K562 (cell line): ENCODE data around the gene NUP205. TPM values are rescaled to one million over a fixed set of nuclear protein-coding genes. Genes with fewer than 3 reads are reported as not detected.

Experiments
- ATAC-seq: fragments of 200-7000 bp; cut with Tn5 transposase; 3 replicates; pipeline ENCODE4 v1.9.1; 2020; ENCODE audit warnings: moderate library complexity
- BruUV-seq: library from RNA; stranded (reverse); fragments of 400-500 nt; replicated peaks from 2 replicates; lab custom pipeline; 2021; lab: Mats Ljungman, UMichigan
- CTCF ChIA-PET: fragments of 300-600 bp; formaldehyde crosslinking; extraction: SDS; loops from one replicate; lab custom pipeline; 2021; ENCODE audit warnings: low intra/inter-chr PET ratio; lab: Yijun Ruan, JAX
- POLR2A ChIA-PET: fragments of 300-600, 350-650 bp; sonication (Branson Sonifier 250); formaldehyde crosslinking; extraction: SDS; loops from one replicate; lab custom pipeline; 2021; ENCODE audit warnings: antibody characterized with exemption, inconsistent platforms; lab: Yijun Ruan, JAX
- DNase-seq, 4 experiments: peaks; one replicate each; pipeline versions ENCODE4 v3.0.0 to v3.0.0-alpha.2; 2011 to 2018; ENCODE audit warnings: low spot score in 3 of 4, mixed read lengths in 3 of 4; ENCODE audit errors: extremely low read depth in 1 of 4
- FAIRE-seq: peaks from 2 replicates; lab custom pipeline; 2011; peaks lifted over from hg19 to GRCh38; lab: Jason Lieb, UNC
- H2AFZ ChIP-seq: 2 replicates; pipeline ENCODE4 v1.6.0; 2011; ENCODE audit warnings: low read depth, low read length, control low read depth, inconsistent platforms
- H3K27ac ChIP-seq: fragments of 200-600 bp; 3 replicates; pipeline ENCODE4 v1.8.0; 2011; ENCODE audit warnings: low read depth, mild to moderate bottlenecking, control low read depth, inconsistent platforms, low read length, moderate library complexity, mixed read lengths; ENCODE audit errors: extremely low read depth
- H3K27me3 ChIP-seq, 2 experiments: fragments of 300-600 bp in 1 of 2; 2 replicates in 1 of 2; 3 replicates in 1 of 2; pipeline versions ENCODE4 v1.6.0 to v1.8.0; 2011; ENCODE audit warnings: inconsistent platforms in 2 of 2, low read length in 2 of 2, mild to moderate bottlenecking in 1 of 2, mixed read lengths in 1 of 2, moderate library complexity in 1 of 2; ENCODE audit not compliant: control insufficient read depth in 2 of 2, insufficient read depth in 2 of 2
- H3K36me3 ChIP-seq: fragments of 300-600 bp; 3 replicates; pipeline ENCODE4 v1.8.0; 2011; ENCODE audit warnings: mild to moderate bottlenecking, low read length, inconsistent platforms; ENCODE audit not compliant: control insufficient read depth, insufficient read depth
- H3K4me1 ChIP-seq, 2 experiments: fragments of 200-600 bp in 1 of 2; replicated peaks in 1 of 2; 2 replicates in 1 of 2; 3 replicates in 1 of 2; pipeline versions ENCODE4 v1.5.1 to v1.8.0; 2011; ENCODE audit warnings: inconsistent platforms in 2 of 2, low read length in 2 of 2, mild to moderate bottlenecking in 1 of 2, mixed read lengths in 1 of 2, moderate library complexity in 1 of 2; ENCODE audit not compliant: control insufficient read depth in 2 of 2, insufficient read depth in 2 of 2
- H3K4me2 ChIP-seq: 2 replicates; pipeline ENCODE4 v1.6.1; 2011; ENCODE audit warnings: low read length, control low read depth, inconsistent platforms, mixed read lengths; ENCODE audit not compliant: insufficient read depth
- H3K4me3 ChIP-seq: fragments of 200-600 bp; sonication (generic), shearing (Covaris generic); 2 replicates; pipeline ENCODE4 v1.5.1; 2016; ENCODE audit warnings: control low read depth, inconsistent platforms
- H3K79me2 ChIP-seq: fragments of 200-600 bp; 3 replicates; pipeline ENCODE4 v1.8.0; 2011; ENCODE audit warnings: low read length, inconsistent platforms; ENCODE audit not compliant: control insufficient read depth, insufficient read depth
- H3K9ac ChIP-seq, 2 experiments: 2 replicates each; pipeline versions ENCODE4 v1.6.0 to v1.6.1; 2011; ENCODE audit warnings: low read depth in 2 of 2, low read length in 2 of 2, control low read depth in 1 of 2, inconsistent platforms in 1 of 2, mild to moderate bottlenecking in 1 of 2, mixed read lengths in 1 of 2; ENCODE audit not compliant: insufficient read depth in 1 of 2
- H3K9me1 ChIP-seq: one replicate; pipeline ENCODE4 v1.6.0; 2011; ENCODE audit warnings: inconsistent platforms, mild to moderate bottlenecking, low read length, moderate library complexity; ENCODE audit not compliant: control insufficient read depth, insufficient read depth
- H3K9me3 ChIP-seq: replicated peaks from 2 replicates; pipeline ENCODE4 v1.5.1; 2011; ENCODE audit warnings: low read depth, low read length, inconsistent platforms; ENCODE audit not compliant: control insufficient read depth, insufficient read depth
- H4K20me1 ChIP-seq: replicated peaks from 2 replicates; pipeline ENCODE4 v1.6.1; 2011; ENCODE audit warnings: low read length, inconsistent platforms, mixed read lengths; ENCODE audit not compliant: control insufficient read depth, insufficient read depth
- ESRRB ChIP-seq: fragments of 250-450 bp; sonication (Bioruptor Pico); IDR thresholded peaks from 2 replicates; pipeline ENCODE4 v1.5.0; 2020; ENCODE audit warnings: mild to moderate bottlenecking, moderate library complexity, borderline replicate concordance
- GTF2F1 ChIP-seq: IDR thresholded peaks from 2 replicates; pipeline ENCODE4 v1.6.1; 2011; ENCODE audit warnings: low read depth, low read length, improper control_type of control experiment
- SMARCA5 ChIP-seq: fragments of 450-650 bp; IDR thresholded peaks from 2 replicates; pipeline ENCODE4 v1.6.1; 2016
- THRAP3 ChIP-seq: fragments of 450-650 bp; IDR thresholded peaks from 2 replicates; pipeline ENCODE4 v1.6.1; 2016; ENCODE audit warnings: mild to moderate bottlenecking, inconsistent platforms, borderline replicate concordance
- TRIM24 ChIP-seq, 2 experiments: fragments of 450-650 bp; IDR thresholded peaks; 2 replicates each; pipeline ENCODE4 v1.6.1; 2016
- XRCC4 ChIP-seq: IDR thresholded peaks from one replicate; pipeline ENCODE4 v1.6.1; 2011; ENCODE audit not compliant: insufficient read depth, insufficient read length; ENCODE audit errors: extremely low read depth
- ZFX ChIP-seq: sonication (generic); formaldehyde crosslinking; IDR thresholded peaks from 2 replicates; pipeline ENCODE4 v1.8.0; 2022; ENCODE audit warnings: mild to moderate bottlenecking, missing genetic modification reagents, moderate library complexity
- in situ Hi-C: fragments of 300-500 bp; cut with MboI; formaldehyde crosslinking; loops from 4 replicates; pipeline ENCODE4 v1.15.0; 2018; ENCODE audit warnings: inconsistent platforms, mixed read lengths
- intact Hi-C: fragments of 100-400 bp; cut with micrococcal nuclease; formaldehyde crosslinking; loops from 2 replicates; pipeline ENCODE4 v1.14.2; 2022
- polyA plus RNA-seq, 8 experiments: library from polyadenylated mRNA; depleted of rRNA in 4 of 8; stranded (reverse) in 5 of 8; unstranded in 3 of 8; fragments of >200 nt; fragmentation: Nextera tagmentation in 2 of 8; fragmentation: Illumina TruSeq in 1 of 8; extraction: Ambion mirVana in 2 of 8; extraction: Trizol in 1 of 8; gene quantifications; 2 replicates each; pipeline versions ENCODE4 v1.2.1 to v1.2.3, GENCODE V29; 2011 to 2014; ENCODE audit warnings: inconsistent platforms in 1 of 8, missing spikeins in 1 of 8
- total RNA-seq, 7 experiments: library from RNA; depleted of rRNA in 6 of 7; stranded (reverse); fragments of >200 nt in 6 of 7; fragmentation: Illumina TruSeq in 2 of 7; extraction: Trizol in 2 of 7; gene quantifications; 2 replicates each; pipeline versions ENCODE4 v1.2.1 to v1.2.3, GENCODE V29; 2011 to 2021; ENCODE audit warnings: low replicate concordance in 1 of 7
- TF ChIP-seq, protein P1 (sequence below): conservative IDR thresholded peaks from 2 replicates; pipeline ENCODE4 v1.6.1; 2011; ENCODE audit warnings: low read depth, mild to moderate bottlenecking, low read length; ENCODE audit not compliant: control insufficient read depth
- TF ChIP-seq, protein P2 (sequence below): fragments of 250-450 bp; sonication (Bioruptor Pico); IDR thresholded peaks from 2 replicates; pipeline ENCODE4 v1.4.0; 2020

Gene NUP205
- total and polyA plus RNA-seq, 9 of the 15 experiments (the other 6 are each of a cell fraction or from before 2014, with no cell fraction given) = 101 to 282 (median 193) TPM

DNA sequence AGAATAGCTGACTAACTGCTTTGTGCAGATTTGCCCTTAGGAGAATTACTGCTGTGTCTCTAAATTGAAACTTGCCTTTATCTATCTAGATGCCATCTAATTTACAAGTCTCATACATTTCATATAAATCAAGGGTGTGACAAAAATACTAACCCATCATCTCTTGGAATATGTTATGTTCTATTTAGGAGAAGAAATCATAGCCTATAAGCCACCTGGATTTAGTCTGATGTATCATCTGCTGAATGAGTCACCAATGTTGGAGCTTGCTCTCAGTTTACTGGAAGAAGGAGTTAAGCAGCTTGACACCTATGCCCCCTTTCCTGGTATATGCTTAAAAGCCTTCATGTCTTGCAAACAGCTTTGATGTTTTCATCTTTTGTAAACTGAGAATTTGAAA, 43.5 kb downstream of the NUP205 start:
- in situ Hi-C loops = no loop called here
- TF ChIP-seq TRIM24 (IDR thresholded peaks at IDR 0.05) = no peak
- TF ChIP-seq ZFX (CRISPR knock-in tag) = no peak
- TF ChIP-seq, protein P1, sequence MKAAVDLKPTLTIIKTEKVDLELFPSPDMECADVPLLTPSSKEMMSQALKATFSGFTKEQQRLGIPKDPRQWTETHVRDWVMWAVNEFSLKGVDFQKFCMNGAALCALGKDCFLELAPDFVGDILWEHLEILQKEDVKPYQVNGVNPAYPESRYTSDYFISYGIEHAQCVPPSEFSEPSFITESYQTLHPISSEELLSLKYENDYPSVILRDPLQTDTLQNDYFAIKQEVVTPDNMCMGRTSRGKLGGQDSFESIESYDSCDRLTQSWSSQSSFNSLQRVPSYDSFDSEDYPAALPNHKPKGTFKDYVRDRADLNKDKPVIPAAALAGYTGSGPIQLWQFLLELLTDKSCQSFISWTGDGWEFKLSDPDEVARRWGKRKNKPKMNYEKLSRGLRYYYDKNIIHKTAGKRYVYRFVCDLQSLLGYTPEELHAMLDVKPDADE = no peak
- no peak for TF ChIP-seq SMARCA5
- no peak for TF ChIP-seq ESRRB (CRISPR knock-in tag)
- TF ChIP-seq XRCC4 = no peak
- no peak for TF ChIP-seq THRAP3
- TF ChIP-seq, protein P2, sequence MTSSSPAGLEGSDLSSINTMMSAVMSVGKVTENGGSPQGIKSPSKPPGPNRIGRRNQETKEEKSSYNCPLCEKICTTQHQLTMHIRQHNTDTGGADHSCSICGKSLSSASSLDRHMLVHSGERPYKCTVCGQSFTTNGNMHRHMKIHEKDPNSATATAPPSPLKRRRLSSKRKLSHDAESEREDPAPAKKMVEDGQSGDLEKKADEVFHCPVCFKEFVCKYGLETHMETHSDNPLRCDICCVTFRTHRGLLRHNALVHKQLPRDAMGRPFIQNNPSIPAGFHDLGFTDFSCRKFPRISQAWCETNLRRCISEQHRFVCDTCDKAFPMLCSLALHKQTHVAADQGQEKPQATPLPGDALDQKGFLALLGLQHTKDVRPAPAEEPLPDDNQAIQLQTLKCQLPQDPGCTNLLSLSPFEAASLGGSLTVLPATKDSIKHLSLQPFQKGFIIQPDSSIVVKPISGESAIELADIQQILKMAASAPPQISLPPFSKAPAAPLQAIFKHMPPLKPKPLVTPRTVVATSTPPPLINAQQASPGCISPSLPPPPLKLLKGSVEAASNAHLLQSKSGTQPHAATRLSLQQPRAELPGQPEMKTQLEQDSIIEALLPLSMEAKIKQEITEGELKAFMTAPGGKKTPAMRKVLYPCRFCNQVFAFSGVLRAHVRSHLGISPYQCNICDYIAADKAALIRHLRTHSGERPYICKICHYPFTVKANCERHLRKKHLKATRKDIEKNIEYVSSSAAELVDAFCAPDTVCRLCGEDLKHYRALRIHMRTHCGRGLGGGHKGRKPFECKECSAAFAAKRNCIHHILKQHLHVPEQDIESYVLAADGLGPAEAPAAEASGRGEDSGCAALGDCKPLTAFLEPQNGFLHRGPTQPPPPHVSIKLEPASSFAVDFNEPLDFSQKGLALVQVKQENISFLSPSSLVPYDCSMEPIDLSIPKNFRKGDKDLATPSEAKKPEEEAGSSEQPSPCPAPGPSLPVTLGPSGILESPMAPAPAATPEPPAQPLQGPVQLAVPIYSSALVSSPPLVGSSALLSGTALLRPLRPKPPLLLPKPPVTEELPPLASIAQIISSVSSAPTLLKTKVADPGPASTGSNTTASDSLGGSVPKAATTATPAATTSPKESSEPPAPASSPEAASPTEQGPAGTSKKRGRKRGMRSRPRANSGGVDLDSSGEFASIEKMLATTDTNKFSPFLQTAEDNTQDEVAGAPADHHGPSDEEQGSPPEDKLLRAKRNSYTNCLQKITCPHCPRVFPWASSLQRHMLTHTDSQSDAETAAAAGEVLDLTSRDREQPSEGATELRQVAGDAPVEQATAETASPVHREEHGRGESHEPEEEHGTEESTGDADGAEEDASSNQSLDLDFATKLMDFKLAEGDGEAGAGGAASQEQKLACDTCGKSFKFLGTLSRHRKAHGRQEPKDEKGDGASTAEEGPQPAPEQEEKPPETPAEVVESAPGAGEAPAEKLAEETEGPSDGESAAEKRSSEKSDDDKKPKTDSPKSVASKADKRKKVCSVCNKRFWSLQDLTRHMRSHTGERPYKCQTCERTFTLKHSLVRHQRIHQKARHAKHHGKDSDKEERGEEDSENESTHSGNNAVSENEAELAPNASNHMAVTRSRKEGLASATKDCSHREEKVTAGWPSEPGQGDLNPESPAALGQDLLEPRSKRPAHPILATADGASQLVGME = no peak
- TF ChIP-seq GTF2F1 = no peak
- H3K9me3 ChIP-seq = no peaks in the 10 kb centered on the region
- H3K27me3 ChIP-seq = no peaks in the 10 kb centered on the region
- ATAC-seq = no peak
- H3K79me2 ChIP-seq = no peaks in the 10 kb centered on the region
- no peak overlapping the region for H3K4me2 ChIP-seq
- H3K36me3 ChIP-seq = peaks cover 95% of the 10 kb centered on the region
- no peaks in the 10 kb centered on the region for H3K9me1 ChIP-seq
- H3K4me3 ChIP-seq = no peak overlapping the region
- no peak overlapping the region for H3K27ac ChIP-seq
- BruUV-seq = no TSS peak
- ChIA-PET CTCF (no interaction called here), POLR2A (no interaction called here)
- H3K9ac ChIP-seq = no peak overlapping the region
- H4K20me1 ChIP-seq = no peaks in the 10 kb centered on the region
- no peak for DNase-seq
- no peak overlapping the region for H2AFZ ChIP-seq
- no peak for FAIRE-seq
- intact Hi-C loops = no loop called here
- H3K4me1 ChIP-seq = no peaks in the 10 kb centered on the region
